Peyer's patch (tissue), 4 donors: ENCODE data around the gene SLC6A6. TPM values are rescaled to one million over a fixed set of nuclear protein-coding genes. Genes with fewer than 3 reads are reported as not detected.
A peak's percentile ranks its signal among the peaks of the same experiment; 100 is the strongest.

Experiments used
- DNase-seq, 3 donors: peaks; one replicate each; pipeline ENCODE4 v3.0.0-alpha.2; 2017 to 2019
- H3K27ac ChIP-seq, 4 donors: fragments of 200-600 bp; sonication (generic); one replicate each; pipeline ENCODE4 v1.5.1; 2016 to 2019
- H3K27me3 ChIP-seq, 2 donors: fragments of 200-600 bp; sonication (generic); one replicate each; pipeline ENCODE4 v1.5.1; 2019
- H3K36me3 ChIP-seq, 3 donors: fragments of 200-600 bp; sonication (generic); one replicate each; pipeline ENCODE4 v1.5.1; 2016 to 2019
- H3K4me1 ChIP-seq, 4 donors: fragments of 200-600 bp; sonication (generic); one replicate each; pipeline ENCODE4 v1.5.1; 2016 to 2019
- H3K4me3 ChIP-seq, 4 donors: fragments of 200-600 bp; sonication (generic); 1 replicate in 3 of 4; 2 replicates in 1 of 4; pipeline ENCODE4 v1.5.1; 2016 to 2019; ENCODE audit warnings: mild to moderate bottlenecking in 1 of 4
- H3K9me3 ChIP-seq, 4 donors: fragments of 200-600 bp; sonication (generic); one replicate each; pipeline ENCODE4 v1.5.1; 2016 to 2019; ENCODE audit warnings: mild to moderate bottlenecking in 1 of 4
- CTCF ChIP-seq, 6 experiments: fragments of 450-650 bp in 4 of 6; fragments of 200-600 bp in 2 of 6; sonication (generic) in 1 of 6; IDR thresholded peaks; one replicate each; pipeline ENCODE4 v1.5.1; 2017 to 2019; ENCODE audit warnings: antibody characterized with exemption in 6 of 6, mild to moderate bottlenecking in 3 of 6, moderate library complexity in 1 of 6
- POLR2A ChIP-seq, 2 donors: fragments of 450-650 bp; IDR thresholded peaks; one replicate each; pipeline ENCODE4 v1.5.1; 2017; ENCODE audit warnings: antibody characterized with exemption in 2 of 2, mild to moderate bottlenecking in 2 of 2, moderate library complexity in 2 of 2
- total RNA-seq, 4 donors: library from RNA; depleted of rRNA; stranded (reverse); fragments of >200 nt; gene quantifications; one replicate each; pipeline ENCODE4 v1.1.0, GENCODE V29; 2016

Gene SLC6A6
- total RNA-seq, 4 donors from 2014 or later, result 61.1 to 190 (median 150) TPM

- no peaks in the 10 kb centered on the region for H3K4me1 ChIP-seq
- no peak overlapping the region for H3K4me3 ChIP-seq
- no peaks in the 10 kb centered on the region for H3K27me3 ChIP-seq
- TF ChIP-seq CTCF (IDR thresholded peaks at IDR 0.05) (no peak), POLR2A (IDR thresholded peaks at IDR 0.05) (no peak)
- peaks cover 0 to 10% (median 0%) of the 10 kb centered on the region in 4 donors for H3K9me3 ChIP-seq
- H3K27ac ChIP-seq, result no peak overlapping the region
- DNase-seq, result no peak
- no peaks in the 10 kb centered on the region for H3K36me3 ChIP-seq
Observed at GRCh38 chr3:14503033-14503705, 100.8 kb downstream of the SLC6A6 start.

GRCh38 chr3:14503706-14504065, 101.3 kb downstream of the SLC6A6 start:
- peaks cover 0 to 10% (median 0%) of the 10 kb centered on the region in 4 donors for H3K9me3 ChIP-seq
- peak in 1 of 3 donors; percentile 34 for DNase-seq
- H3K36me3 ChIP-seq, result no peaks in the 10 kb centered on the region
- no peak overlapping the region for H3K27ac ChIP-seq
- no peak overlapping the region for H3K4me3 ChIP-seq
- H3K27me3 ChIP-seq, result no peaks in the 10 kb centered on the region
- TF ChIP-seq CTCF (IDR thresholded peaks at IDR 0.05) (no peak), POLR2A (IDR thresholded peaks at IDR 0.05) (no peak)
- H3K4me1 ChIP-seq, result no peaks in the 10 kb centered on the region

GRCh38 chr3:14505001-14505802, 102.8 kb downstream of the SLC6A6 start:
- DNase-seq, result no peak
- Histone ChIP-seq H3K4me1 (no peaks in the 10 kb centered on the region), H3K36me3 (no peaks in the 10 kb centered on the region), H3K9me3 (peaks cover 0 to 10% (median 0%) of the 10 kb centered on the region in 4 donors), H3K4me3 (no peak overlapping the region), H3K27ac (no peak overlapping the region), H3K27me3 (no peaks in the 10 kb centered on the region)
- TF ChIP-seq POLR2A (IDR thresholded peaks at IDR 0.05), result no peak
- no peak for TF ChIP-seq CTCF (IDR thresholded peaks at IDR 0.05)

GRCh38 chr3:14505803-14506500, 103.5 kb downstream of the SLC6A6 start:
- peak in 1 of 3 donors; percentile 25 for DNase-seq
- no peak overlapping the region for H3K27ac ChIP-seq
- no peak overlapping the region for H3K4me3 ChIP-seq
- no peaks in the 10 kb centered on the region for H3K27me3 ChIP-seq
- H3K4me1 ChIP-seq, result no peaks in the 10 kb centered on the region
- TF ChIP-seq CTCF (IDR thresholded peaks at IDR 0.05), result no peak
- TF ChIP-seq POLR2A (IDR thresholded peaks at IDR 0.05), result no peak
- no peaks in the 10 kb centered on the region for H3K36me3 ChIP-seq
- peaks cover 0 to 10% (median 0%) of the 10 kb centered on the region in 4 donors for H3K9me3 ChIP-seq

- peak in 1 of 3 donors; percentile 32 for DNase-seq
- Histone ChIP-seq H3K27ac (no peak overlapping the region), H3K36me3 (no peaks in the 10 kb centered on the region), H3K4me3 (no peak overlapping the region), H3K9me3 (peaks cover 0 to 10% (median 0%) of the 10 kb centered on the region in 4 donors), H3K4me1 (no peaks in the 10 kb centered on the region), H3K27me3 (no peaks in the 10 kb centered on the region)
- TF ChIP-seq CTCF (IDR thresholded peaks at IDR 0.05), result no peak
- TF ChIP-seq POLR2A (IDR thresholded peaks at IDR 0.05), result no peak
Observed at GRCh38 chr3:14506626-14507304, 104.4 kb downstream of the SLC6A6 start.
